Right ventricle myocardium inferior (tissue), 1 donor: Measurements from ENCODE around the gene TMSB10. TPM values are rescaled to one million over a fixed set of nuclear protein-coding genes. Genes with fewer than 3 reads are reported as not detected.

Experiments used
- ATAC-seq: fragments of 200-7000 bp; cut with Tn5 transposase; one replicate; pipeline ENCODE4 v1.9.1; 2020; ENCODE audit warnings: mild to moderate bottlenecking, moderate library complexity
- DNase-seq: peaks from one replicate; pipeline ENCODE4 v3.0.0; 2021; ENCODE audit errors: missing footprints
- intact Hi-C: fragments of 100-400 bp; cut with DNase I; formaldehyde crosslinking; loops from one replicate; pipeline ENCODE4 v1.11.0; 2022
- total RNA-seq: library from RNA; stranded (reverse); fragmentation: NEBNext Ultra II Directional; extraction: Animal tissue kit (Norgen Biotek cat#: 25700); gene quantifications from one replicate; pipeline ENCODE4 v1.2.1, GENCODE V29; 2021
- donor health status: DM: no; HTN: yes; CAD: no; lungs with severe emphysema.

Gene TMSB10
- total RNA-seq, 1 donor from 2014 or later, result 571 TPM

GRCh38 chr2:84954329-84954728 lies 48.9 kb downstream of the TMSB10 start:
- intact Hi-C loops, result no loop called here
- DNase-seq, result no peak

More at GRCh38 chr2:84954329-84954728, 48.9 kb downstream of the TMSB10 start:
- ATAC-seq, result no peak

Other genes starting within 250 kb of the TMSB10 start
- gene TRABD2A, start 24.6 kb upstream of the TMSB10 start, total RNA-seq, result 0.73 TPM
- 87.5 TPM for gene KCMF1, start 65.5 kb downstream of the TMSB10 start, total RNA-seq
- 9.3 TPM for gene TCF7L1, start 227.7 kb downstream of the TMSB10 start, total RNA-seq